NCI-H345 treated with DMSO at 0.1 percent for 48 hours (cell line): Measurements from ENCODE around the gene FXYD2.
A peak's percentile ranks its signal among the peaks of the same experiment; 100 is the strongest.
"Not testable (repeated sequence)": the region's sequence is repeated elsewhere in the genome, so short reads cannot be mapped to it uniquely, and the experiment has no call there.

Experiments
- DNase-seq: peaks from one replicate; lab custom pipeline; 2025; ENCODE audit not compliant: unreplicated experiment; lab: John Stamatoyannopoulos, UW

FXYD2 gene

GRCh38 chr11:117822074-117823033 lies 2.2 kb downstream of the FXYD2 start:
- DNase-seq = peak; percentile 22

- DNase-seq = no peak
Observed at GRCh38 chr11:117821431-117821830, 3.1 kb downstream of the FXYD2 start.

- DNase-seq = no peak
Observed at GRCh38 chr11:117820516-117820915, 4.0 kb downstream of the FXYD2 start.

- peak; percentile 27 for DNase-seq
Observed at GRCh38 chr11:117820071-117820470, 4.5 kb downstream of the FXYD2 start.

GRCh38 chr11:117819096-117820040 lies 5.2 kb downstream of the FXYD2 start:
- DNase-seq = no peak

GRCh38 chr11:117818041-117818873 lies 6.3 kb downstream of the FXYD2 start:
- no peak for DNase-seq

GRCh38 chr11:117817368-117818040 lies 7.0 kb downstream of the FXYD2 start:
- DNase-seq = peak; percentile 58

GRCh38 chr11:117816846-117817367 lies 7.6 kb downstream of the FXYD2 start:
- DNase-seq = no peak

- peak; percentile 52 for DNase-seq
Observed at GRCh38 chr11:117816151-117816741, 8.3 kb downstream of the FXYD2 start.

- no peak for DNase-seq
Observed at GRCh38 chr11:117815262-117815803, 9.2 kb downstream of the FXYD2 start.

GRCh38 chr11:117814766-117815261 lies 9.7 kb downstream of the FXYD2 start:
- peak; percentile 92 for DNase-seq

GRCh38 chr11:117814204-117814765 lies 10.3 kb downstream of the FXYD2 start:
- peak; percentile 67 for DNase-seq

GRCh38 chr11:117810056-117810451 lies 14.5 kb downstream of the FXYD2 start:
- DNase-seq = not testable (repeated sequence)

GRCh38 chr11:117809236-117810055 lies 15.1 kb downstream of the FXYD2 start:
- peak; percentile 28 for DNase-seq

- no peak for DNase-seq
Observed at GRCh38 chr11:117808784-117809183, 15.8 kb downstream of the FXYD2 start.

- peak; percentile 61 for DNase-seq
Observed at GRCh38 chr11:117807482-117808327, 16.8 kb downstream of the FXYD2 start.

GRCh38 chr11:117806846-117807245 lies 17.7 kb downstream of the FXYD2 start:
- DNase-seq = no peak
